Caki2 (cell line): ENCODE results near the gene SIN3B. TPM values are rescaled to one million over a fixed set of nuclear protein-coding genes. Genes with fewer than 3 reads are reported as not detected.
"Not testable (repeated sequence)": the region's sequence is repeated elsewhere in the genome, so short reads cannot be mapped to it uniquely, and the experiment has no call there.

ENCODE experiments used
- DNase-seq: peaks from one replicate; pipeline ENCODE4 v3.0.0-alpha.2; 2015; ENCODE audit warnings: low read depth
- in situ Hi-C: cut with HindIII; loops from 2 replicates; pipeline ENCODE4 v1.10.0; 2016; ENCODE audit warnings: low sequenced_read_pairs, low pct_unique_long_range_greater_than_20kb, mixed read lengths
- total RNA-seq: library from RNA; depleted of rRNA; stranded (reverse); fragments of >200 nt; shearing (Covaris generic); gene quantifications from 2 replicates; pipeline ENCODE4 v1.2.3, GENCODE V29; 2014; ENCODE audit warnings: low replicate concordance

Gene SIN3B
- total RNA-seq, 1 experiment from 2014 or later = 21.9 TPM

DNA sequence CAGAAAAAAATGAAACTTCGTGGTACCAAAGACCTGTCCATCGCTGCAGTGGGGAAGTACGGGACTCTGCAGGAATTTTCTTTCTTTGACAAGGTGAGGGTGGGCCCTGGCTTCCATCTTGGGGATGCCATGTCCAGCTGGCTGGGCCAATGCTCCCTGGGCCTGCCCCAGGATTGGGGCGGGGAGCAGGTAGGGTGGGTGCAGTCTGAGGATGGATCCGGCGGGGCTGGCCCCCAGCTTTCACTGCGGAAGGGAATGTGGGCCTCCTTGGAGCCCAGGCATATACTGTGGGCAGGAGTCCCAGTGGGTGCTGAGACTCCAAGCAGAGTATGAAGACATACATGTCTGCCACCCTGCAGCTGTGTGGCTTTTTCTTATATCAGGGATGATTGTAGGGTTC is 23.9 kb downstream of the SIN3B start:
- in situ Hi-C loops = no loop called here
- no peak for DNase-seq

DNA sequence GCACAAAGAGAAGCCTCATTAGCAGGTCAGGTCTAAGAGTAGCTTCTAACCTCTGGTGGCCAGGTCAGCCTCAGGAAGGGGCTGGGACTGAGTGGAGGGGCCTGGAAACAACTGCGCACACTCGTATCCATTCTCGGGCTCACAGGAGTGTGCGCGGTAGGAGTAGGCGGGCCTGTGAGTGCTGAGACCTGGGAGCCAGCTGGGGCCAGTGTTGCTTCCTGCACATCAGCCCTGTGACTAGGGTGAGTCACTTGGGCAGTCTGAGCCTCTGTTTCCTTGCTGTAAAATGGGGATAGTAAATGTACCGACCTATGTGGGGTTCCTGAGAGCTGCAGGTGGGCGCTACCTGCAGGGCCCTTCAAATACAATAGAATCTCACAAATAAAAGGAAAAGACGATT is 26.9 kb downstream of the SIN3B start:
- DNase-seq = no peak
- in situ Hi-C loops = no loop called here

DNA sequence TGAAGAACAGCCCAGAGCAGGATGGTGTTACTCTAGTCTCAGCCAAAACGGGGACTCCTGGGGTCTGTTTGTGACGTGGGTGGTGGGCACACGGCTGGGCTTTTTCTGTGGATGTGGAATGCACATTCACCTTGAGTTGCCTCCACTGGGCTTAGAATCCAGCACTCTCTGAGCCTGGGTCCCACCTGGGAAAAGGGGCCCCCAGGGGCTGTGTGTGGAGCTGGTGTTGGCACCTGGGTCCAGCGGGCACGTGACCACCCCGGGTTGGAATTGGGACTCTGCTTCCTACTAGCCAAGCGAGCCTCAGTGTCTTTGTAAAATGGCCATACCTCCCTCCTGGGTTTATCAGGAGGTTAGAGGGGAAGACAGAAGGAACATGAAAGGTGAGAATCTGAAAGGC is 30.4 kb downstream of the SIN3B start:
- DNase-seq = no peak
- in situ Hi-C loops = no loop called here

DNA sequence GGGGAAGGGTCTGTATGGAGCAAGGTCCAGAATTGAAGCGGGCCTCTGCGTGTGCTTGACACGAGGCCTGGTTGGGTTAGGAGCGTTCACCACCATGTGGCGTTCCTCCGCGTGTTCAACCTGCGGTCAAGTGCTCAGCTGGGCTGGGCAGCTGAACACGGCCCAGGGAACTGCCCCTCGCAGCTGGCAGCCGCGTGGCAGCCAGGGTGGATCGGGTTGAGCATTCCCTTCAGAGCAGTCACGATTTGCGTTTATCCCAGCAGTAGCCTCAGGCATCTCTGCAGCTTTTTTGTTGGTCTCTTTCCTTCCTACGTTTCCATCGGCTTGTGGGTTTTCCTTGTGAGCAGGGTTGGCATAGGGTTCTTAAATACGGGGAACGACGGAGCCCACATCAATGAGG is 30.9 kb downstream of the SIN3B start:
- in situ Hi-C loops = no loop called here
- DNase-seq = no peak

DNA sequence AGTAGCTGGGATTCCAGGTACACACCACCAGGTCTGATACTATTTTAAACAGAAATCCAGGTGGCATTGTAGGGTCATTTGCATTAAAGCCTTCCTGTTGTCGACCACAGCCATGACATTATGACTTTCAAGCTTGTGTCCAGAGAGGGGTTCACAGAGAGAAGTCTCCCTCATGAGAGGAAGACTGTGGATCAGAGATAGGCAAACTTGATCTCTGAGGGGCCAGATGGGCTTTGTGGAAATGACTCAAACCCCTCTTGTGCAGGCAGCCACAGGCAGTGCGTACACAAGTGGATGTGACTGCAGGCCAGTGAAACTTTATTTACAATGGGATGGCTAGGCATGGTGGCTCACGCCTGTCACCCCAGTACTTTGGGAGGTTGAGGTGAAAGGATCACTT is 31.8 kb downstream of the SIN3B start:
- no peak for DNase-seq
- in situ Hi-C loops = no loop called here

GRCh38 chr19:16861834-16862233 is 32.6 kb downstream of the SIN3B start:
- in situ Hi-C loops = no loop called here
- DNase-seq = no peak

DNA sequence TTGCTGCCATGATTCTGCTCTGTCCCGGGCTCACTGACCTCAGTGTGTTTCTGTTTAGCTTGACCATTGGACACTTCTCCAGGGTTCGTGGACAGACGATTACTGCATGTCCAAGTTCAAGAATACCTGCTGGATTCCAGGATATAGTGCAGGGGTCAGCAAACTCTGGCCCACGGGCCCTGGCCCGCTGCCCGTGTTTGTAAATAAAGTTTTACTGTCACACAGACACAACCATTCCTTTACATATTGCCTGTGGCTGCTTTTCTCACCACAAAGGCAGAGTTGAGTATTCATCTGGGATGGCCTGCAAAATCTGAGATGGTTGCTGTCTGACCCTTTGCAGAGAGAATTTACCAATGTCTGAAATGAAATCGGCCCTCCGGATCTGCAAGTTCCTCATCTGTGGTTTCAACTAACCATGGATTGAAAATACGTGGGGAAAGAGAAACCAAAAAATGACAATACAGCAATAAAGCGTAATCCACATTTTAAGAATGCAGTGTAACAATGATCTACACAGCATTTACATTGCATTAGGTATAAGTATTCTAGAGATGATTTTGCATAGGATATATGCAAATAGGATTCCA is 33.7 kb downstream of the SIN3B start:
- in situ Hi-C loops = no loop called here
- DNase-seq = no peak

- no peak for DNase-seq
- in situ Hi-C loops = no loop called here
These were observed 38.0 kb downstream of the SIN3B start for GRCh38 chr19:16867211-16867610.

GRCh38 chr19:16868423-16869130 is 39.4 kb downstream of the SIN3B start:
- in situ Hi-C loops = no loop called here
- no peak for DNase-seq

DNA sequence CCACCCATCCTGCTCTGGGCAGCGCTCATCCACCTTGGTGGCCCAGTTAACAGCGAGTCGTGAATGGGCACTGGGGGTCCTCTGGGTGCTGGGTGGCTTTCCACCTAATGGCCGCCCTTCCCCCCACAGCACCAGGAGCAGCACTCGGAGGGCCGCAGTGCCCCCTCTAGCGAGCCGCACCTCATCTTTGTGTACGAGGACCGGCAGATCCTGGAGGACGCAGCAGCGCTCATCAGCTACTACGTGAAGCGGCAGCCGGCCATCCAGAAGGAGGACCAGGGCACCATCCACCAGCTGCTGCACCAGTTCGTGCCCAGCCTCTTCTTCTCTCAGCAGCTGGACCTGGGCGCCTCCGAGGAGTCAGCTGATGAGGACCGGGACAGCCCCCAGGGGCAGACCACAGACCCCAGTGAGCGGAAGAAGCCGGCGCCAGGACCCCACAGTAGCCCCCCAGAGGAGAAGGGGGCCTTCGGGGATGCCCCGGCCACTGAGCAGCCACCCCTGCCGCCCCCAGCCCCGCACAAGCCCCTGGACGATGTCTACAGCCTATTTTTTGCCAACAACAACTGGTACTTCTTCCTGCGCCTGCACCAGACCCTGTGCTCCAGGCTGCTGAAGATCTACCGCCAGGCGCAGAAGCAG is 40.3 kb downstream of the SIN3B start:
- in situ Hi-C loops = no loop called here
- DNase-seq = no peak

DNA sequence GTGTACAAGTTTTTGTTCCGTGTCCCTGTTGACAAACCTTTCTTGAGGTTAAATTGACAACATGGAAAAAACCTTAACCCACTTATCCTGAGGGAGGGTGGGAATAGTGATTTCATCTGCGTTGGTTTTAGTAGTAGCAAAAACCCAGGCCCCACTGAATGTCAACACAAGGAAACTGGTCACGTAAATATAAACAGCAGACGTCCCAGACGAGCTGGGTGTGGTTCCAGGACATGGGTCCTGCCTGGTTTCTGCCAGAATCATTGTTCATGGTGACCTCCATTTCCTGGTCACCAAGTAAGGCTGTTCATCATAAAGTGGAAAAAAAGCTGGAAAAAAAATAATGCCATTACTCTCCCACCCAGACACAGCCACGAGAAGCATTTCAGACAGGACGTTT is 42.7 kb downstream of the SIN3B start:
- no peak for DNase-seq
- in situ Hi-C loops = no loop called here

DNA sequence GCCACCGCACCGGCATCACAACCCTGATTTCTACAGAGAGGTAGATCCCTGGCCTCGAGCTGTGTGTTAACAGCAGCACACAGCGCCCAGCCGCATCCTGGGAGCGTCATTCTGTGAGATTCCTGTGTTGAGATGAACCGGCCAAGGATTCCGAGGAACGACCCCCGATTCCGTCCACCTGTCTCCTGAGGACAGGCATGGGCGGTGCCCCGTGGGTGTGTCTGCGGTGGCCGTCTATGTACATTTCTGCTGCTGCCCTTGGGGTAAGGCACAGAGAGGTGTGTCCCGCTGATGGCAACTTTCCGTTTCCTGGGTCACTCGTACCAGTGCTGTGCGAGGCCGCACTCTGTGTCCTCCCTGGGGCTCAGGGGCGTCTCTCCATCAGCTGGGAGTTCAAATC is 43.5 kb downstream of the SIN3B start:
- in situ Hi-C loops = no loop called here
- DNase-seq = no peak

- in situ Hi-C loops = no loop called here
- no peak for DNase-seq
These were observed 44.4 kb downstream of the SIN3B start for GRCh38 chr19:16873594-16873993.

DNA sequence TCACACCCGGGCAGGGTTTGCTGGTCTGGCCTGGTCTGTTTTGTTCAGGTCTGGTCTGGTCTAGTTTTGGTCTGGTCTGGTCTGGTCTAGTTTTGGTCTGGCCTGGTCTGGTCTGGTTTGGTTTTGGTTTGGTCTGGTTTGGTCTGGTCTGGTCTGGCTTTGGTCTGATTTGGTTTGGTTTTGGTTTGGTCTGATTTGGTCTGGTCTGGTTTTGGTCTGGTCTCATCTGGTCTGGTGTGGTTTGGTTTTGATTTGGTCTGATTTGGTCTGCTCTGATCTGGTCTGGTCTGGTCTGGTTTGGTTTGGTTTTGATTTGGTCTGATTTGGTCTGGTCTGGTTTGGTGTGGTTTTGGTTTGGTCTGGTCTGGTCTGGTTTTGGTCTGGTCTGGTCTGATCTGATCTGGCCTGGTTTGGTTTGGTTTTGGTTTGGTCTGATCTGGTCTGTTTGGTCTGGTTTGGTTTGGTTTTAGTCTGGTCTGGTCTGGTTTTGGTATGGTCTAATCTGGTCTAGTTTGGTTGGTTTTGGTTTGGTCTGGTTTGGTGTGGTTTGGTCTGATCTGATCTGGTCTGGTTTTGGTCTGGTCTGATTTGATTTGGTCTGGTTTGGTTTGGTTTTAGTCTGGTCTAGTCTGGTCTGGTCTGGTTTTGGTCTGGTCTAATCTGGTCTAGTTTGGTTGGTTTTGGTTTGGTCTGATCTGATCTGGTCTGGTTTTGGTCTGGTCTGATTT is 45.2 kb downstream of the SIN3B start:
- DNase-seq = no peak
- in situ Hi-C loops = no loop called here

DNA sequence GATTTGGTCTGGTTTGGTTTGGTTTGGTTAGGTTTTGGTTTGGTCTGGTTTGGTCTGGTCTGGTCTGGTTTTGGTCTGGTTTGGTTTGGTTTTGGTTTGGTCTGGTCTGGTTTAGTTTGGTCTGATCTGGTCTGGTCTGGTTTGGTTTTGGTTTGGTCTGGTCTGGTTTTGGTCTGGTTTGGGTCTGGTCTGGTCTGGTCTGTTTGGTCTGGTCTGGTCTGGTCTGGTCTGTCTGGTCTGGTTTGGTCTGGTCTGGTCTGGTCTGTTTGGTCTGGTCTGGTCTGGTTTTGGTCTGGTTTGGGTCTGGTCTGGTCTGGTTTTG is 45.7 kb downstream of the SIN3B start:
- DNase-seq, in situ Hi-C loops: not testable (repeated sequence)

GRCh38 chr19:16875584-16876555 is 46.7 kb downstream of the SIN3B start:
- no peak for DNase-seq
- in situ Hi-C loops = no loop called here

- in situ Hi-C loops = no loop called here
- DNase-seq = no peak
These were observed 47.7 kb downstream of the SIN3B start for GRCh38 chr19:16876904-16877361.

DNA sequence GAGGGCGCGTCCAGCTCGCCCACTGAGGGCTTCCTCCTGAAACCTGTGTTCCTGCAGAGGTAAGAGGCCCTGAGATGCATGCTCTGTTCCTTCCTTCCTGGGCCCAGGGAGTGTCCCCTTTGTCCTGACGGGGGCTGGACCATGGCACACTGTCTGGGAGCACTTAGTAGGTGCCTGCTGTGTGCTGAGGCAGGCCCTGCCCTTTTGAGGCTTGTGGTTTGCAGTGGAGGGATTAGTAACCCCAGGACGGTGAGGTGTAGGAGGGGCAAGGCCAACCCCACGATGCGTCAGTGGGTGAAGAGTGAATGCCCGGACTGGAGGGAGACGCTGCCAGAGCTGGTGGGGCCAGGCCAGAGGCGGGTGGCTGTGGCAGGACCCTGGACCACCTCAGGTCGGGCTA is 48.4 kb downstream of the SIN3B start:
- in situ Hi-C loops = no loop called here
- DNase-seq = no peak
